Activated CD4-positive, alpha-beta T cell treated with anti-CD3 and anti-CD28 coated beads for 36 hours (primary cell): ENCODE results near the gene TYW1B. TPM values are rescaled to one million over a fixed set of nuclear protein-coding genes. Genes with fewer than 3 reads are reported as not detected.
"Not testable (repeated sequence)": the region's sequence is repeated elsewhere in the genome, so short reads cannot be mapped to it uniquely, and the experiment has no call there.

Experiments used
- ATAC-seq: fragments of 200-7000 bp; cut with Tn5 transposase; one replicate; pipeline ENCODE4 v1.10.0; 2021; ENCODE audit warnings: mild to moderate bottlenecking, moderate library complexity
- CTCF ChIA-PET: fragments of 350-600 bp; sonication (Branson Sonifier 250); formaldehyde crosslinking; loops from one replicate; lab custom pipeline; 2021; ENCODE audit warnings: antibody characterized with exemption; lab: Charles Lee
- POLR2A ChIA-PET: fragments of 350-600 bp; sonication (Branson Sonifier 250); formaldehyde crosslinking; loops from one replicate; lab custom pipeline; 2021; ENCODE audit warnings: antibody characterized with exemption, inconsistent platforms; lab: Charles Lee
- DNase-seq: peaks from one replicate; pipeline ENCODE4 v3.0.0-alpha.2; 2020
- H3K27ac Mint-ChIP-seq: one replicate; pipeline ENCODE4 v1.8.0; 2021; ENCODE audit warnings: mixed read lengths
- H3K27me3 Mint-ChIP-seq: one replicate; pipeline ENCODE4 v1.8.0; 2021; ENCODE audit warnings: mixed read lengths
- H3K36me3 Mint-ChIP-seq: one replicate; pipeline ENCODE4 v1.8.0; 2021; ENCODE audit warnings: low read depth, mixed read lengths
- H3K4me1 Mint-ChIP-seq: one replicate; pipeline ENCODE4 v1.8.0; 2021; ENCODE audit warnings: mixed read lengths
- H3K4me3 Mint-ChIP-seq: one replicate; pipeline ENCODE4 v1.8.0; 2021; ENCODE audit warnings: mild to moderate bottlenecking, moderate library complexity, mixed read lengths
- H3K9me3 Mint-ChIP-seq: one replicate; pipeline ENCODE4 v1.8.0; 2021; ENCODE audit warnings: low read depth, mixed read lengths
- intact Hi-C, 2 experiments: fragments of 100-400 bp; cut with DNase I in 1 of 2; cut with micrococcal nuclease in 1 of 2; formaldehyde crosslinking; loops; one replicate each; pipeline versions ENCODE4 v1.14.2 to v1.15.1; 2022 to 2024; cut with DNase I, micrococcal nuclease
- total RNA-seq, 2 experiments: library from RNA; stranded (reverse); gene quantifications; one replicate each; pipeline ENCODE4 v1.2.3, GENCODE V29; 2021

TYW1B gene
- total RNA-seq, 2 experiments from 2014 or later = 3.5 to 3.9 TPM

GRCh38 chr7:72711927-72712326 lies 116.1 kb downstream of the TYW1B start:
- CTCF ChIA-PET, POLR2A ChIA-PET, DNase-seq, intact Hi-C loops, H3K4me3 Mint-ChIP-seq, H3K9me3 Mint-ChIP-seq, H3K27me3 Mint-ChIP-seq, H3K4me1 Mint-ChIP-seq, H3K27ac Mint-ChIP-seq: not testable (repeated sequence)
- ATAC-seq = peak; percentile 42
- peaks cover 46% of the 10 kb centered on the region for H3K36me3 Mint-ChIP-seq

- Mint-ChIP-seq H3K27ac (no peak overlapping the region), H3K27me3 (no peaks in the 10 kb centered on the region), H3K4me3 (no peak overlapping the region), H3K9me3 (peaks cover 5% of the 10 kb centered on the region), H3K36me3 (peaks cover 49% of the 10 kb centered on the region), H3K4me1 (no peaks in the 10 kb centered on the region)
- ChIA-PET POLR2A (no interaction called here), CTCF (no interaction called here)
- ATAC-seq (no peak), DNase-seq (no peak)
- intact Hi-C loops = no loop called here
These were observed 117.0 kb downstream of the TYW1B start for GRCh38 chr7:72710983-72711382.

GRCh38 chr7:72709909-72710308 lies 118.1 kb downstream of the TYW1B start:
- Mint-ChIP-seq H3K36me3 (peaks cover 51% of the 10 kb centered on the region), H3K9me3 (peaks cover 5% of the 10 kb centered on the region), H3K4me3 (no peak overlapping the region), H3K4me1 (no peaks in the 10 kb centered on the region), H3K27ac (no peak overlapping the region), H3K27me3 (no peaks in the 10 kb centered on the region)
- ATAC-seq (no peak), DNase-seq (no peak)
- POLR2A ChIA-PET = no interaction called here
- intact Hi-C loops = no loop called here
- CTCF ChIA-PET = no interaction called here

GRCh38 chr7:72708371-72709050 lies 119.5 kb downstream of the TYW1B start:
- H3K9me3 Mint-ChIP-seq, POLR2A ChIA-PET, H3K27me3 Mint-ChIP-seq, H3K27ac Mint-ChIP-seq, CTCF ChIA-PET, DNase-seq, H3K4me3 Mint-ChIP-seq, H3K4me1 Mint-ChIP-seq, intact Hi-C loops, ATAC-seq: not testable (repeated sequence)
- peaks cover 51% of the 10 kb centered on the region for H3K36me3 Mint-ChIP-seq

DNA sequence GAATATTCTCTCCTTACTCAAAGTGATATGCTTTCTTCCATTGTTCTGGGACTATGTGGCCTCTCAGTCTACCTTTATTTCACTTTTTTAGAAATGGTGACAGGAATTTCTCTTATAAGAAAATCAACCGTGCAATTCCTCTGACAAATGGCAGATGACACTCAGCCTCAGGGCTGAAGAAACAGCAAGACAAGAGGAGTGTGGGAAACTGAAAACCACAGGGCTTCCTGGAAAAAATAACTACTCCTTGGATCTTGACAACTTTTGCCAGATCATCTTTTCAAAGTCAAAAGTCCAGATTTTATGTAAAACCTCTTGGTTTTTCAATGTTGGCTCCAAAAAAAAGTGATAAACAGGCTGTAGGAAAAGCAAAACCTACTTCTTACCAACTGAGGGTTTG lies 121.5 kb downstream of the TYW1B start:
- POLR2A ChIA-PET = no interaction called here
- ATAC-seq (no peak), DNase-seq (no peak)
- H3K27ac Mint-ChIP-seq = no peak overlapping the region
- CTCF ChIA-PET = no interaction called here
- peaks cover 5% of the 10 kb centered on the region for H3K9me3 Mint-ChIP-seq
- no peak overlapping the region for H3K4me3 Mint-ChIP-seq
- intact Hi-C loops = no loop called here
- no peaks in the 10 kb centered on the region for H3K4me1 Mint-ChIP-seq
- peaks cover 45% of the 10 kb centered on the region for H3K36me3 Mint-ChIP-seq
- H3K27me3 Mint-ChIP-seq = no peaks in the 10 kb centered on the region

GRCh38 chr7:72705693-72706092 lies 122.3 kb downstream of the TYW1B start:
- CTCF ChIA-PET, POLR2A ChIA-PET, ATAC-seq, H3K9me3 Mint-ChIP-seq, H3K27me3 Mint-ChIP-seq, H3K27ac Mint-ChIP-seq, H3K4me3 Mint-ChIP-seq, intact Hi-C loops, H3K4me1 Mint-ChIP-seq, DNase-seq: not testable (repeated sequence)
- H3K36me3 Mint-ChIP-seq = peaks cover 42% of the 10 kb centered on the region

- Mint-ChIP-seq H3K36me3 (peaks cover 34% of the 10 kb centered on the region), H3K9me3 (peaks cover 5% of the 10 kb centered on the region), H3K27me3 (no peaks in the 10 kb centered on the region), H3K4me3 (no peak overlapping the region), H3K27ac (no peak overlapping the region), H3K4me1 (no peaks in the 10 kb centered on the region)
- CTCF ChIA-PET = no interaction called here
- POLR2A ChIA-PET = no interaction called here
- DNase-seq = no peak
- no peak for ATAC-seq
- intact Hi-C loops = no loop called here
These were observed 123.1 kb downstream of the TYW1B start for GRCh38 chr7:72704894-72705293.

GRCh38 chr7:72700548-72700947 lies 127.5 kb downstream of the TYW1B start:
- H3K4me1 Mint-ChIP-seq, CTCF ChIA-PET, intact Hi-C loops, H3K9me3 Mint-ChIP-seq, H3K27me3 Mint-ChIP-seq, H3K27ac Mint-ChIP-seq, DNase-seq, POLR2A ChIA-PET, ATAC-seq, H3K36me3 Mint-ChIP-seq, H3K4me3 Mint-ChIP-seq: not testable (repeated sequence)

GRCh38 chr7:72697066-72697465 lies 130.9 kb downstream of the TYW1B start:
- H3K4me1 Mint-ChIP-seq, ATAC-seq, H3K4me3 Mint-ChIP-seq, H3K27ac Mint-ChIP-seq, CTCF ChIA-PET, DNase-seq, POLR2A ChIA-PET, H3K36me3 Mint-ChIP-seq, H3K9me3 Mint-ChIP-seq, intact Hi-C loops, H3K27me3 Mint-ChIP-seq: not testable (repeated sequence)

- POLR2A ChIA-PET, DNase-seq, CTCF ChIA-PET, H3K36me3 Mint-ChIP-seq, H3K27ac Mint-ChIP-seq, H3K9me3 Mint-ChIP-seq, H3K27me3 Mint-ChIP-seq, intact Hi-C loops, ATAC-seq, H3K4me3 Mint-ChIP-seq, H3K4me1 Mint-ChIP-seq: not testable (repeated sequence)
These were observed 131.4 kb downstream of the TYW1B start for GRCh38 chr7:72696643-72697042.

DNA sequence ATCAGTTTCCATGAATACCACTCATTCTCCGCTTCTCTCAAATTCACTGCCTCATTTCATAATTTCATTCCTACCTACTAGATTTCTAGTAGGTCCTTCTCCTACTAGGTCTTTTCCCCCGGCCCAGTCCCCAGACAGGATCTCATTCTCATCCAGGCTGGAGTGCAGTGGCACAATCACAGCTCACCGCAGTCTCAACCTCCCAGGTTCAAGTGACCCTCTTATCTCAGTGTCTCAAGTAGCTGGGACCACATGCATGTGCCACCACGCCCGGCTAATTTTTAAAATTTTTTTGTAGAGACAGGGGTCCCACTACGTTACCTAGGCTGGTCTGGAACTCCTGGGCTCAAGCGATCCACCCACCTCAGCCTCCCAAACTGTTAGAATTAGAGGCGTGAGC lies 132.5 kb downstream of the TYW1B start:
- H3K27ac Mint-ChIP-seq, H3K27me3 Mint-ChIP-seq, POLR2A ChIA-PET, CTCF ChIA-PET, H3K4me3 Mint-ChIP-seq, intact Hi-C loops, H3K9me3 Mint-ChIP-seq, DNase-seq, H3K4me1 Mint-ChIP-seq, H3K36me3 Mint-ChIP-seq, ATAC-seq: not testable (repeated sequence)

DNA sequence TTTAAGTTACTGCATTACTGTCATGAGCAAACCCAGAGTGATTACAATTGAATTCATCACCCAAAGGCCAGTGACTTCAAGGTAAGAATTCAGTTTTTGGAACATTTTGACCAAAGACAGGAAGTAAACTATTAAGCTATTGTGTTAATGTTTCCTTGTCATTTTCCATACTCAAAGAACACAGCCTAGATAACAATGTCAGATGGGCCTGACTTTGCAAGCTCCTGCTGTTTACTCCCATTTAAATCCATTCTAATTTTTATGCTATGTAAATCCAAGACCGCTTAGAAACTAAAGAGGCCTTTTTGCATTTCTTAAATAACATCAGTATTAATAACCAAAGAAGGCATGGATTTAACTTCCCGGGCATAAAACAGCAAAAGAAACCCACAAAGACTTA lies 136.6 kb downstream of the TYW1B start:
- H3K36me3 Mint-ChIP-seq = peaks cover 10% of the 10 kb centered on the region
- H3K9me3 Mint-ChIP-seq, H3K4me1 Mint-ChIP-seq, POLR2A ChIA-PET, DNase-seq, H3K4me3 Mint-ChIP-seq, intact Hi-C loops, ATAC-seq, H3K27me3 Mint-ChIP-seq, H3K27ac Mint-ChIP-seq, CTCF ChIA-PET: not testable (repeated sequence)
